Right renal pelvis (tissue), 4 donors: ENCODE data around the gene AAMP. TPM values are rescaled to one million over a fixed set of nuclear protein-coding genes. Genes with fewer than 3 reads are reported as not detected.

Source experiments
- DNase-seq, 4 donors: peaks; one replicate each; pipeline ENCODE4 v3.0.0-alpha.2; 2013; ENCODE audit warnings: low read depth in 4 of 4, low spot score in 3 of 4, missing footprints in 1 of 4
- polyA plus RNA-seq, 4 donors: library from polyadenylated mRNA; unstranded; fragments of 120-200 nt; gene quantifications; one replicate each; pipeline ENCODE4 v1.2.1, GENCODE V29; 2013; ENCODE audit not compliant: insufficient read length in 4 of 4

Gene AAMP
- polyA plus RNA-seq, 4 donors: 113 to 145 (median 117) TPM

- no peak for DNase-seq
Measured at GRCh38 chr2:218229851-218230250, 40.1 kb downstream of the AAMP start.

- no peak for DNase-seq
Measured at GRCh38 chr2:218229239-218229638, 40.7 kb downstream of the AAMP start.

- DNase-seq: no peak
Measured at GRCh38 chr2:218228366-218229090, 41.4 kb downstream of the AAMP start.

- DNase-seq: no peak
Measured at GRCh38 chr2:218226903-218227302, 43.0 kb downstream of the AAMP start.

- no peak for DNase-seq
Measured at GRCh38 chr2:218224186-218224585, 45.8 kb downstream of the AAMP start.

- no peak for DNase-seq
Measured at GRCh38 chr2:218223046-218223445, 46.9 kb downstream of the AAMP start.

- DNase-seq: no peak
Measured at GRCh38 chr2:218221000-218221399, 48.9 kb downstream of the AAMP start.

- no peak for DNase-seq
Measured at GRCh38 chr2:218219934-218220333, 50.0 kb downstream of the AAMP start.

GRCh38 chr2:218218268-218219185 is 51.4 kb downstream of the AAMP start:
- no peak for DNase-seq

GRCh38 chr2:218217360-218218267 is 52.3 kb downstream of the AAMP start:
- DNase-seq: peak in 1 of 4 donors; percentile 18

- DNase-seq: peak; percentile 91 to 96 (median 92)
Measured at GRCh38 chr2:218216674-218217359, 53.1 kb downstream of the AAMP start, which contains the start of gene ARPC2. Gene ARPC2, plus strand, starts transcription at chr2:218217189. Its CDS starts 282 bp downstream, at chr2:218217471.

GRCh38 chr2:218216336-218216673 is 53.6 kb downstream of the AAMP start:
- DNase-seq: no peak

Other genes starting within 250 kb of the AAMP start
- gene RUFY4, start 200.9 kb downstream of the AAMP start, polyA plus RNA-seq: under 1 TPM in 3 of 4 donors, not detected in 1; 0.08 to 0.59 (median 0.18) TPM
- gene CXCR2, start 144.1 kb downstream of the AAMP start, polyA plus RNA-seq: under 1 TPM; 0.19 to 0.44 (median 0.33) TPM
- gene CXCR1, start 103.2 kb downstream of the AAMP start, polyA plus RNA-seq: under 1 TPM in 1 of 4 donors, not detected in 3; 0.08 TPM
- gene ARPC2, start 52.9 kb downstream of the AAMP start, polyA plus RNA-seq: 100 to 1,000 TPM; 246 to 268 (median 258) TPM
- gene GPBAR1, start 9.1 kb downstream of the AAMP start, polyA plus RNA-seq: 1 to 10 TPM; 2.1 to 2.4 (median 2.3) TPM
- gene PNKD, start 382 bp upstream of the AAMP start, polyA plus RNA-seq: 100 to 1,000 TPM; 103 to 132 (median 111) TPM
- gene TMBIM1, start 22.4 kb upstream of the AAMP start, polyA plus RNA-seq: 100 to 1,000 TPM in 2 of 4 donors, 10 to 100 TPM in 2; 90.9 to 107 (median 99.8) TPM
- gene CATIP, start 86.7 kb upstream of the AAMP start, polyA plus RNA-seq: 1 to 10 TPM; 4.3 to 6.2 (median 5.3) TPM
- gene SLC11A1, start 112.1 kb upstream of the AAMP start, polyA plus RNA-seq: 1 to 10 TPM in 1 of 4 donors, under 1 TPM in 3; 0.57 to 1.1 (median 0.69) TPM
- 100 to 1,000 TPM; 139 to 174 (median 150) TPM for gene CTDSP1, start 129.7 kb upstream of the AAMP start, polyA plus RNA-seq
- gene VIL1, start 149.0 kb upstream of the AAMP start, polyA plus RNA-seq: 10 to 100 TPM; 20.0 to 26.1 (median 23.4) TPM